SK-N-MC (cell line): ENCODE data around the gene TMEM117.

Experiments used
- EZH2 ChIP-seq: fragments of 200-600 bp; sonication (generic); IDR thresholded peaks from one replicate; pipeline ENCODE4 v1.6.1; 2017; ENCODE audit warnings: antibody characterized with exemption
- FOXP2 ChIP-seq: optimal IDR thresholded peaks from 2 replicates; pipeline ENCODE3; 2011; ENCODE audit warnings: mild to moderate bottlenecking, moderate library complexity; ENCODE audit not compliant: insufficient read depth; ENCODE audit errors: extremely low read length, control extremely low read depth
- POLR2AphosphoS5 ChIP-seq: IDR thresholded peaks from 2 replicates; pipeline ENCODE4 v1.6.1; 2012; ENCODE audit warnings: mild to moderate bottlenecking, low read depth, low read length, borderline replicate concordance

DNA sequence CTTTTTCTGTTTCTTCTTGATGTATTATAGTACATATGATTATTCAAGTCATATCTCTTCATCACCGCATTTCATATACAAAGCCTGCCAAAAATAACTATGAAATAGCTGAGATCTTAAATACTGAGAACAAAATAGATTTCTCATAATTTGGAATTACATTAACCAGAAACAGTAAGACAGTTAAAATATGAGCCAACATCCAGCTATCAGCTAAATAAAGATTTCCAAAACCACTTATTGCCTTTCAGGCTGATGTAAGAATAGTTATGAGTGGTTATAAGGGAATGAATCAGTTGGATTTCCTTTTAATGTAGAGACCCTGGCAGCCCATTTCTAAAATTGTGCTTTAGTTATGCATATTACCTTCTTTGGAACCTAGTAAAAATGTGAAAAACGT is 47.4 kb downstream of the TMEM117 start:
- TF ChIP-seq POLR2AphosphoS5: no peak
- no peak for TF ChIP-seq EZH2
- no peak for TF ChIP-seq FOXP2
